ENCODE measurements around the gene PLA2G4B. TPM values are rescaled to one million over a fixed set of nuclear protein-coding genes. Genes with fewer than 3 reads are reported as not detected.

PLA2G4B gene
- total RNA-seq, 2 experiments from 2014 or later: 9.0 to 9.7 TPM

GRCh38 chr15:41891226-41891625, 52.6 kb downstream of the PLA2G4B start:
- Mint-ChIP-seq H3K27me3 (ENCODE audit: low read depth) (no peaks in the 10 kb centered on the region), H3K27ac (no peak overlapping the region), H3K36me3 (ENCODE audit: low read depth) (no peaks in the 10 kb centered on the region), H3K9me3 (no peaks in the 10 kb centered on the region), H3K4me1 (ENCODE audit: low read depth) (peaks cover 36% of the 10 kb centered on the region), H3K4me3 (no peak overlapping the region)
- DNase-seq: no peak
- intact Hi-C loops (cut with micrococcal nuclease): no loop called here
- CTCF ChIA-PET: no interaction called here

- Mint-ChIP-seq H3K4me1 (ENCODE audit: low read depth) (peaks cover 36% of the 10 kb centered on the region), H3K4me3 (no peak overlapping the region), H3K27ac (no peak overlapping the region), H3K9me3 (no peaks in the 10 kb centered on the region), H3K36me3 (ENCODE audit: low read depth) (no peaks in the 10 kb centered on the region), H3K27me3 (ENCODE audit: low read depth) (no peaks in the 10 kb centered on the region)
- intact Hi-C loops (cut with micrococcal nuclease): no loop called here
- no peak for DNase-seq
- CTCF ChIA-PET: interaction anchor here (2.0 kb wide), 1 partner anchor 11 kb away, joined by 5 read pairs; no protein-coding TSS in a partner anchor
Observed at GRCh38 chr15:41891946-41892345, 53.3 kb downstream of the PLA2G4B start.

GRCh38 chr15:41892621-41893421, 54.2 kb downstream of the PLA2G4B start:
- peak overlapping the region; percentile 63 for H3K27ac Mint-ChIP-seq
- H3K36me3 Mint-ChIP-seq (ENCODE audit: low read depth): peaks cover 2% of the 10 kb centered on the region
- H3K4me1 Mint-ChIP-seq (ENCODE audit: low read depth): peaks cover 42% of the 10 kb centered on the region
- DNase-seq: peak; percentile 26
- CTCF ChIA-PET: interaction anchor here (0.6 to 2.0 kb wide), 4 partner anchors 10 to 120 kb away, joined by 3 to 6 read pairs (median 4); no protein-coding TSS in a partner anchor
- no peaks in the 10 kb centered on the region for H3K9me3 Mint-ChIP-seq
- intact Hi-C loops (cut with micrococcal nuclease): no loop called here
- H3K27me3 Mint-ChIP-seq (ENCODE audit: low read depth): no peaks in the 10 kb centered on the region
- peak overlapping the region; percentile 29 for H3K4me3 Mint-ChIP-seq

- Mint-ChIP-seq H3K27me3 (ENCODE audit: low read depth) (no peaks in the 10 kb centered on the region), H3K36me3 (ENCODE audit: low read depth) (peaks cover 4% of the 10 kb centered on the region), H3K4me3 (peak within 1 kb of the TSS; percentile 29), H3K9me3 (no peaks in the 10 kb centered on the region), H3K27ac (peak within 1 kb of the TSS; percentile 71), H3K4me1 (ENCODE audit: low read depth) (peaks cover 39% of the 10 kb centered on the region)
- CTCF ChIA-PET: interaction anchor here (0.7 to 2.0 kb wide), 4 partner anchors 9 to 121 kb away, joined by 3 to 7 read pairs (median 6); no protein-coding TSS in a partner anchor
- intact Hi-C loops (cut with micrococcal nuclease): loop anchor here (2.0 kb wide), 1 partner anchor 65 kb away; the partner anchor contains the start of gene JMJD7
- no peak for DNase-seq
Observed at GRCh38 chr15:41893422-41894250, 55.0 kb downstream of the PLA2G4B start, which contains the start of gene SPTBN5. TSS of gene SPTBN5 (minus strand) at chr15:41894053. CDS start at chr15:41893497, 556 bp downstream.

GRCh38 chr15:41894251-41894790, 55.7 kb downstream of the PLA2G4B start:
- Mint-ChIP-seq H3K36me3 (ENCODE audit: low read depth) (peaks cover 4% of the 10 kb centered on the region), H3K27ac (no peak overlapping the region), H3K9me3 (no peaks in the 10 kb centered on the region), H3K4me1 (ENCODE audit: low read depth) (peaks cover 37% of the 10 kb centered on the region), H3K4me3 (no peak overlapping the region), H3K27me3 (ENCODE audit: low read depth) (no peaks in the 10 kb centered on the region)
- DNase-seq: no peak
- CTCF ChIA-PET: interaction anchor here (1.9 to 2.0 kb wide), 2 partner anchors 10 to 122 kb away, joined by 7 to 10 read pairs; no protein-coding TSS in a partner anchor
- intact Hi-C loops (cut with micrococcal nuclease): loop anchor here (2.0 kb wide), 1 partner anchor 66 kb away; the partner anchor contains the start of gene JMJD7

- H3K4me3 Mint-ChIP-seq: peak overlapping the region; percentile 9
- no peaks in the 10 kb centered on the region for H3K27me3 Mint-ChIP-seq (ENCODE audit: low read depth)
- CTCF ChIA-PET: interaction anchor here (0.9 to 2.0 kb wide), 5 partner anchors 8 to 200 kb away, joined by 3 to 10 read pairs (median 4); no protein-coding TSS in a partner anchor
- peak; percentile 85 for DNase-seq
- peak overlapping the region; percentile 71 for H3K27ac Mint-ChIP-seq
- no peaks in the 10 kb centered on the region for H3K9me3 Mint-ChIP-seq
- H3K4me1 Mint-ChIP-seq (ENCODE audit: low read depth): peaks cover 37% of the 10 kb centered on the region
- peaks cover 4% of the 10 kb centered on the region for H3K36me3 Mint-ChIP-seq (ENCODE audit: low read depth)
- intact Hi-C loops (cut with micrococcal nuclease): loop anchor here (2.0 kb wide), 1 partner anchor 66 kb away; the partner anchor contains the start of gene JMJD7
Observed at GRCh38 chr15:41894791-41895463, 56.3 kb downstream of the PLA2G4B start.

- peak overlapping the region; percentile 71 for H3K27ac Mint-ChIP-seq
- intact Hi-C loops (cut with micrococcal nuclease): loop anchor here (2.0 kb wide), 1 partner anchor 67 kb away; the partner anchor contains the start of gene JMJD7
- CTCF ChIA-PET: interaction anchor here (0.9 to 2.0 kb wide), 5 partner anchors 8 to 200 kb away, joined by 3 to 10 read pairs (median 4); no protein-coding TSS in a partner anchor
- no peaks in the 10 kb centered on the region for H3K27me3 Mint-ChIP-seq (ENCODE audit: low read depth)
- H3K4me1 Mint-ChIP-seq (ENCODE audit: low read depth): peaks cover 37% of the 10 kb centered on the region
- no peak overlapping the region for H3K4me3 Mint-ChIP-seq
- peaks cover 4% of the 10 kb centered on the region for H3K36me3 Mint-ChIP-seq (ENCODE audit: low read depth)
- H3K9me3 Mint-ChIP-seq: no peaks in the 10 kb centered on the region
- no peak for DNase-seq
Observed at GRCh38 chr15:41895491-41895890, 56.8 kb downstream of the PLA2G4B start.

GRCh38 chr15:41895957-41896356, 57.3 kb downstream of the PLA2G4B start:
- DNase-seq: no peak
- CTCF ChIA-PET: interaction anchor here (1.0 to 2.0 kb wide), 4 partner anchors 9 to 199 kb away, joined by 3 to 10 read pairs (median 6); no protein-coding TSS in a partner anchor
- H3K27me3 Mint-ChIP-seq (ENCODE audit: low read depth): no peaks in the 10 kb centered on the region
- H3K4me3 Mint-ChIP-seq: no peak overlapping the region
- H3K27ac Mint-ChIP-seq: peak overlapping the region; percentile 30
- H3K4me1 Mint-ChIP-seq (ENCODE audit: low read depth): peaks cover 37% of the 10 kb centered on the region
- H3K36me3 Mint-ChIP-seq (ENCODE audit: low read depth): peaks cover 6% of the 10 kb centered on the region
- intact Hi-C loops (cut with micrococcal nuclease): loop anchor here (2.0 kb wide), 1 partner anchor 67 kb away; the partner anchor contains the start of gene JMJD7
- H3K9me3 Mint-ChIP-seq: no peaks in the 10 kb centered on the region

GRCh38 chr15:41896566-41896965, 57.9 kb downstream of the PLA2G4B start:
- H3K27me3 Mint-ChIP-seq (ENCODE audit: low read depth): no peaks in the 10 kb centered on the region
- no peak for DNase-seq
- H3K27ac Mint-ChIP-seq: no peak overlapping the region
- peaks cover 37% of the 10 kb centered on the region for H3K4me1 Mint-ChIP-seq (ENCODE audit: low read depth)
- intact Hi-C loops (cut with micrococcal nuclease): no loop called here
- H3K9me3 Mint-ChIP-seq: no peaks in the 10 kb centered on the region
- peaks cover 11% of the 10 kb centered on the region for H3K36me3 Mint-ChIP-seq (ENCODE audit: low read depth)
- CTCF ChIA-PET: no interaction called here
- H3K4me3 Mint-ChIP-seq: no peak overlapping the region

- no peaks in the 10 kb centered on the region for H3K27me3 Mint-ChIP-seq (ENCODE audit: low read depth)
- peaks cover 35% of the 10 kb centered on the region for H3K4me1 Mint-ChIP-seq (ENCODE audit: low read depth)
- no peak overlapping the region for H3K4me3 Mint-ChIP-seq
- H3K9me3 Mint-ChIP-seq: no peaks in the 10 kb centered on the region
- no peak for DNase-seq
- CTCF ChIA-PET: no interaction called here
- intact Hi-C loops (cut with micrococcal nuclease): no loop called here
- H3K27ac Mint-ChIP-seq: no peak overlapping the region
- peaks cover 11% of the 10 kb centered on the region for H3K36me3 Mint-ChIP-seq (ENCODE audit: low read depth)
Observed at GRCh38 chr15:41897363-41897799, 58.7 kb downstream of the PLA2G4B start.

Measured in activated naive CD4-positive, alpha-beta T cell treated with anti-CD3 and anti-CD28 coated beads for 36 hours (primary cell).